OCI-LY7 (cell line): ENCODE data around the gene SLC22A13. TPM values are rescaled to one million over a fixed set of nuclear protein-coding genes. Genes with fewer than 3 reads are reported as not detected.

Source experiments
- BruUV-seq: library from RNA; stranded (reverse); fragments of 400-500 nt; replicated peaks from 2 replicates; lab custom pipeline; 2021; lab: Mats Ljungman, UMichigan
- CTCF ChIA-PET: fragments of 300-600 bp; sonication (Branson Sonifier 250); formaldehyde crosslinking; loops from one replicate; lab custom pipeline; 2022; ENCODE audit warnings: antibody characterized with exemption; ENCODE audit not compliant: unreplicated experiment; lab: Charles Lee
- POLR2A ChIA-PET: fragments of 300-600 bp; sonication (Branson Sonifier 250); formaldehyde crosslinking; loops from one replicate; lab custom pipeline; 2022; ENCODE audit warnings: antibody characterized with exemption; lab: Charles Lee
- DNase-seq: peaks from one replicate; pipeline ENCODE4 v3.0.0-alpha.2; 2015; ENCODE audit warnings: low spot score
- H2AFZ ChIP-seq: fragments of 200-600 bp; sonication (generic), shearing (Covaris generic); 2 replicates; pipeline ENCODE4 v1.6.1; 2014; ENCODE audit warnings: mild to moderate bottlenecking, antibody characterized with exemption, low read length, moderate library complexity
- H3K27ac ChIP-seq: fragments of 200-600 bp; sonication (generic); 2 replicates; pipeline ENCODE4 v1.5.1; 2014; ENCODE audit warnings: mixed run types, low read depth, mild to moderate bottlenecking, moderate library complexity, low read length, inconsistent platforms; ENCODE audit not compliant: poor library complexity, severe bottlenecking
- H3K36me3 ChIP-seq: fragments of 200-600 bp; sonication (generic); 2 replicates; pipeline ENCODE4 v1.6.1; 2014; ENCODE audit warnings: mild to moderate bottlenecking, antibody characterized with exemption, low read length, moderate library complexity, mixed read lengths; ENCODE audit not compliant: insufficient read depth
- H3K4me1 ChIP-seq: fragments of 200-600 bp; sonication (generic); 2 replicates; pipeline ENCODE4 v1.5.1; 2014; ENCODE audit warnings: mild to moderate bottlenecking, low read length; ENCODE audit not compliant: insufficient read depth, poor library complexity, severe bottlenecking
- H3K4me2 ChIP-seq: fragments of 200-600 bp; sonication (generic); 2 replicates; pipeline ENCODE4 v1.6.1; 2014; ENCODE audit warnings: mild to moderate bottlenecking, low read length
- H3K4me3 ChIP-seq: fragments of 200-600 bp; sonication (generic); 2 replicates; pipeline ENCODE4 v1.5.1; 2014; ENCODE audit warnings: mild to moderate bottlenecking, low read depth, low read length; ENCODE audit not compliant: poor library complexity, severe bottlenecking
- H3K79me2 ChIP-seq: fragments of 200-600 bp; sonication (generic); 2 replicates; pipeline ENCODE4 v1.6.1; 2016; ENCODE audit warnings: low read depth, mild to moderate bottlenecking, low read length, moderate library complexity, mixed read lengths; ENCODE audit not compliant: insufficient read depth
- H3K9me2 ChIP-seq: fragments of 200-600 bp; sonication (generic); 2 replicates; pipeline ENCODE4 v1.6.1; 2016; ENCODE audit warnings: mild to moderate bottlenecking, low read length, mixed read lengths; ENCODE audit not compliant: insufficient read depth
- H3K9me3 ChIP-seq: fragments of 200-600 bp; sonication (generic); 2 replicates; pipeline ENCODE4 v1.6.1; 2014; ENCODE audit warnings: mild to moderate bottlenecking, mixed run types, low read length, mixed read lengths
- H4K20me1 ChIP-seq: fragments of 200-600 bp; sonication (generic); 2 replicates; pipeline ENCODE4 v1.6.1; 2014; ENCODE audit warnings: mild to moderate bottlenecking, antibody characterized with exemption, low read length, moderate library complexity, mixed read lengths; ENCODE audit not compliant: insufficient read depth
- EZH2phosphoT487 ChIP-seq: fragments of 200-600 bp; sonication (generic); IDR thresholded peaks from 2 replicates; pipeline ENCODE4 v1.6.1; 2018; ENCODE audit warnings: low read depth, borderline replicate concordance, mild to moderate bottlenecking, mixed run types, antibody characterized with exemption, low read length, moderate library complexity, mixed read lengths
- intact Hi-C: fragments of 100-400 bp; cut with micrococcal nuclease; formaldehyde crosslinking; loops from one replicate; pipeline ENCODE4 v1.10.0; 2022; ENCODE audit not compliant: unreplicated experiment
- total RNA-seq, 2 experiments: library from RNA; depleted of rRNA in 1 of 2; stranded (reverse); fragments of >200 nt in 1 of 2; shearing (Covaris generic) in 1 of 2; gene quantifications; 2 replicates each; pipeline ENCODE4 v1.2.3, GENCODE V29; 2014 to 2022
- TF ChIP-seq, protein P1 (sequence below): fragments of 200-600 bp; sonication (generic); conservative IDR thresholded peaks from 2 replicates; pipeline ENCODE4 v1.5.1; 2014; ENCODE audit warnings: mild to moderate bottlenecking, antibody characterized with exemption, low read length, moderate library complexity, mixed read lengths

SLC22A13 gene
- total RNA-seq, 2 experiments from 2014 or later = 0.13 to 0.27 TPM

DNA sequence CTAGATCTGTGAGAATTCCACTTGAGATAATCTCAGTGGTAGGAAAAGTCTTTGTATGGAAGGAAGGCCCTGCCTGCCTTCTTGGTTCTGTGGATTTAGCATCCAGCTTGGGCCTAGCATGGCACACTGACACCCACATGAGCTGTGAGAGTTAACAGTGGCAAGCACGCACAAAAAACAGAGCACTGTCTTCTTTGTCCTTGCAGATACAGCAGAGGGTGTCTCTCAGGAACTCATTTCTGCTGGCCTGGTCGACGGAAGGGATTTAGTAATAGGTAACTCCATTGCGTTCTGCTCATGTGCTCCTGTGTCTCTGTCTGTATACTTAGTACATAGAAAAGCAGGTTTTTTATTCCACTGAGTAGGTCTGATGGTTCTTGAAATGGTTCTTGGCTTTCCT, 14.4 kb upstream of the SLC22A13 start:
- CTCF ChIA-PET = no interaction called here
- BruUV-seq = no TSS peak

DNA sequence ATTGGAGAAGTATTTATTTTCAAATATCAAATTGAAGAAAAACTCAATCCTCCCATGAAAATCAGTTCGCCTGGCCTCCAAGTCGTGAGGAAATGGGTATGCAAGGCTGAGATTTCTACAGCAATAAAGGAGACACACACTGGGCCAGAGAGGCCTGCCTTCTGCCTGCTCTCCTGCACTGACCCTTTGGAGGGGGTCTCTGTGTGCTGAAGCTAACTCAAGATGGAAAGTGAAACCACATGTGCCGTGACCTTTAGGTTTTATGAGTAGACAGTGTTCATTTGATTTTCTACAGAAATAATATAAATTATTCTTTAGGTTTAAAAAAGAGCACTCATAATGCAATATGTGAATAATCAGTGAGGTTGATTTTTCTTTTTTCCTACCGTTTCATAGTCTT, 11.9 kb upstream of the SLC22A13 start:
- Histone ChIP-seq H4K20me1 (no peaks in the 10 kb centered on the region), H3K9me3 (no peaks in the 10 kb centered on the region), H3K36me3 (peaks cover 69% of the 10 kb centered on the region), H3K79me2 (no peaks in the 10 kb centered on the region), H3K27ac (no peak overlapping the region), H3K9me2 (no peaks in the 10 kb centered on the region), H2AFZ (no peak overlapping the region), H3K4me2 (no peak overlapping the region), H3K4me3 (no peak overlapping the region), H3K4me1 (no peaks in the 10 kb centered on the region)
- no peak for DNase-seq
- TF ChIP-seq EZH2phosphoT487 = no peak
- TF ChIP-seq, protein P1, sequence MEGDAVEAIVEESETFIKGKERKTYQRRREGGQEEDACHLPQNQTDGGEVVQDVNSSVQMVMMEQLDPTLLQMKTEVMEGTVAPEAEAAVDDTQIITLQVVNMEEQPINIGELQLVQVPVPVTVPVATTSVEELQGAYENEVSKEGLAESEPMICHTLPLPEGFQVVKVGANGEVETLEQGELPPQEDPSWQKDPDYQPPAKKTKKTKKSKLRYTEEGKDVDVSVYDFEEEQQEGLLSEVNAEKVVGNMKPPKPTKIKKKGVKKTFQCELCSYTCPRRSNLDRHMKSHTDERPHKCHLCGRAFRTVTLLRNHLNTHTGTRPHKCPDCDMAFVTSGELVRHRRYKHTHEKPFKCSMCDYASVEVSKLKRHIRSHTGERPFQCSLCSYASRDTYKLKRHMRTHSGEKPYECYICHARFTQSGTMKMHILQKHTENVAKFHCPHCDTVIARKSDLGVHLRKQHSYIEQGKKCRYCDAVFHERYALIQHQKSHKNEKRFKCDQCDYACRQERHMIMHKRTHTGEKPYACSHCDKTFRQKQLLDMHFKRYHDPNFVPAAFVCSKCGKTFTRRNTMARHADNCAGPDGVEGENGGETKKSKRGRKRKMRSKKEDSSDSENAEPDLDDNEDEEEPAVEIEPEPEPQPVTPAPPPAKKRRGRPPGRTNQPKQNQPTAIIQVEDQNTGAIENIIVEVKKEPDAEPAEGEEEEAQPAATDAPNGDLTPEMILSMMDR = no peak
- BruUV-seq = no TSS peak
- ChIA-PET POLR2A (interaction anchor here (1.5 kb wide), 1 partner anchor 17 kb away, joined by 3 read pairs; no protein-coding TSS in a partner anchor), CTCF (no interaction called here)
- intact Hi-C loops = no loop called here

More for the DNA sequence above, 14.4 kb upstream of the SLC22A13 start:
- H4K20me1 ChIP-seq = no peaks in the 10 kb centered on the region
- intact Hi-C loops = no loop called here
- peaks cover 92% of the 10 kb centered on the region for H3K36me3 ChIP-seq
- no peak for TF ChIP-seq EZH2phosphoT487
- TF ChIP-seq, protein P1 = no peak
- no peaks in the 10 kb centered on the region for H3K9me3 ChIP-seq
- no peak for DNase-seq
- H3K4me3 ChIP-seq = no peak overlapping the region
- no peak overlapping the region for H2AFZ ChIP-seq
- H3K9me2 ChIP-seq = no peaks in the 10 kb centered on the region
- no peaks in the 10 kb centered on the region for H3K79me2 ChIP-seq
- H3K27ac ChIP-seq = no peak overlapping the region
- POLR2A ChIA-PET = no interaction called here
- H3K4me1 ChIP-seq = no peaks in the 10 kb centered on the region
- no peak overlapping the region for H3K4me2 ChIP-seq

DNA sequence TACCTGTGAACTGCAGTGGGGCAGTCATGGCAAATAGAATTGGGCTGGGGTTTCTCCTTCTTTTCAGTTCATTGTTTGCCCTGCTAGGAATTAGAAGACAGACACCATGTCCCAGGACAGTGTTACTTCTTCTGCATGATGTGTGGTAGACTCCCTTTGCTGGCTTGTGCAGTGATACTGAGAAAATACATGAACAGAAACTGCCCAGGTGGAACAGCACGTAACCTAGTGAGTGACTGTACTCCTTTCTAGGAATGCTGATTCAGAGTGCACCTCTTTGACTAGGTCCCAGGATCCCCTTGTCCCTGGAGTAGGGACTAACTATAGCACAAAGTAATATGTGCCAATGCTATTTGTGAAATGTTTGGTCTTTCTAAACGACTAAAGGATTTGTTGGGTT, 10.7 kb upstream of the SLC22A13 start:
- DNase-seq = no peak
- no peak for TF ChIP-seq EZH2phosphoT487
- TF ChIP-seq, protein P1 = no peak
- peaks cover 58% of the 10 kb centered on the region for H3K36me3 ChIP-seq
- no peak overlapping the region for H3K4me3 ChIP-seq
- intact Hi-C loops = no loop called here
- no peak overlapping the region for H2AFZ ChIP-seq
- H3K79me2 ChIP-seq = no peaks in the 10 kb centered on the region
- no peak overlapping the region for H3K4me2 ChIP-seq
- no peaks in the 10 kb centered on the region for H4K20me1 ChIP-seq
- no TSS peak for BruUV-seq
- H3K4me1 ChIP-seq = no peaks in the 10 kb centered on the region
- no peaks in the 10 kb centered on the region for H3K9me2 ChIP-seq
- H3K9me3 ChIP-seq = no peaks in the 10 kb centered on the region
- POLR2A ChIA-PET = interaction anchor here (1.2 kb wide), 1 partner anchor 29 kb away, joined by 3 read pairs; no protein-coding TSS in a partner anchor
- CTCF ChIA-PET = no interaction called here
- H3K27ac ChIP-seq = no peak overlapping the region
